ENCODE measurements around the gene ZPBP2.

The ZPBP2 gene

GRCh38 chr17:39916918-39917317 lies 48.9 kb downstream of the ZPBP2 start:
- no peak for DNase-seq

GRCh38 chr17:39919087-39919683 lies 51.2 kb downstream of the ZPBP2 start:
- no peak for DNase-seq

GRCh38 chr17:39920218-39921210 lies 52.5 kb downstream of the ZPBP2 start:
- DNase-seq = no peak

GRCh38 chr17:39921323-39921722 lies 53.3 kb downstream of the ZPBP2 start:
- no peak for DNase-seq

- no peak for DNase-seq
These were observed 54.0 kb downstream of the ZPBP2 start for GRCh38 chr17:39922006-39922405.

GRCh38 chr17:39923230-39923629 lies 55.2 kb downstream of the ZPBP2 start:
- no peak for DNase-seq

GRCh38 chr17:39923836-39924690 lies 56.1 kb downstream of the ZPBP2 start:
- no peak for DNase-seq

- no peak for DNase-seq
These were observed 56.7 kb downstream of the ZPBP2 start for GRCh38 chr17:39924691-39925055.

GRCh38 chr17:39925282-39926134 lies 57.5 kb downstream of the ZPBP2 start:
- DNase-seq = no peak

- DNase-seq = no peak
These were observed 58.2 kb downstream of the ZPBP2 start for GRCh38 chr17:39926135-39926587.

- no peak for DNase-seq
These were observed 58.6 kb downstream of the ZPBP2 start for GRCh38 chr17:39926588-39927100.

Data from NCI-H2029 treated with DMSO at 0.1 percent for 48 hours (cell line).